CD1c-positive myeloid dendritic cell (primary cell): ENCODE data around the gene PPAN.
A peak's percentile ranks its signal among the peaks of the same experiment; 100 is the strongest.

ENCODE experiments used
- DNase-seq: peaks from one replicate; pipeline ENCODE4 v3.0.0-alpha.2; 2016; ENCODE audit errors: extremely low spot score

The PPAN gene

GRCh38 chr19:10113592-10113963, 7.4 kb downstream of the PPAN start:
- no peak for DNase-seq

GRCh38 chr19:10113964-10114650, 7.9 kb downstream of the PPAN start:
- DNase-seq: no peak

GRCh38 chr19:10114651-10115391, 8.7 kb downstream of the PPAN start:
- DNase-seq: no peak

- no peak for DNase-seq
Measured at GRCh38 chr19:10115392-10116084, 9.4 kb downstream of the PPAN start.

- DNase-seq: no peak
Measured at GRCh38 chr19:10116085-10116865, 10.1 kb downstream of the PPAN start.

- DNase-seq: no peak
Measured at GRCh38 chr19:10116866-10117616, 10.9 kb downstream of the PPAN start.

- no peak for DNase-seq
Measured at GRCh38 chr19:10118960-10119359, 12.8 kb downstream of the PPAN start.

GRCh38 chr19:10120538-10121189, 14.5 kb downstream of the PPAN start:
- DNase-seq: no peak

GRCh38 chr19:10122045-10122444, 15.9 kb downstream of the PPAN start:
- DNase-seq: no peak

- DNase-seq: no peak
Measured at GRCh38 chr19:10124429-10124828, 18.3 kb downstream of the PPAN start.

GRCh38 chr19:10126213-10126639, 20.1 kb downstream of the PPAN start:
- DNase-seq: peak; percentile 92

GRCh38 chr19:10132905-10133304, 26.7 kb downstream of the PPAN start:
- peak; percentile 85 for DNase-seq

- no peak for DNase-seq
Measured at GRCh38 chr19:10133596-10133995, 27.4 kb downstream of the PPAN start.

GRCh38 chr19:10134040-10134439, 27.9 kb downstream of the PPAN start:
- DNase-seq: no peak

GRCh38 chr19:10135551-10136334, 29.6 kb downstream of the PPAN start:
- no peak for DNase-seq

- no peak for DNase-seq
Measured at GRCh38 chr19:10136936-10137335, 30.8 kb downstream of the PPAN start.

GRCh38 chr19:10137751-10138682, 31.9 kb downstream of the PPAN start:
- no peak for DNase-seq

GRCh38 chr19:10138879-10139795, 33.0 kb downstream of the PPAN start:
- DNase-seq: no peak
